Measurements from ENCODE around the gene ZBTB24.

Gene ZBTB24

GRCh38 chr6:109460161-109460829, 22.7 kb downstream of the ZBTB24 start:
- Histone ChIP-seq H3K27me3 (replicated peaks; ENCODE audit: control insufficient read depth, insufficient read depth, low read length, poor library complexity, severe bottlenecking) (no peaks in the 10 kb centered on the region), H3K27ac (ENCODE audit: insufficient read depth, low read length, poor library complexity, severe bottlenecking) (peak overlapping the region; percentile 22), H3K4me1 (ENCODE audit: control insufficient read depth, insufficient read depth, low read length, poor library complexity, severe bottlenecking) (peaks cover 17% of the 10 kb centered on the region), H3K4me3 (ENCODE audit: insufficient read depth, low read depth, low read length, poor library complexity, severe bottlenecking) (no peak overlapping the region), H3K36me3 (ENCODE audit: control insufficient read depth, insufficient read depth, low read length) (peaks cover 17% of the 10 kb centered on the region), H3K9me3 (ENCODE audit: control insufficient read depth, low read length) (no peaks in the 10 kb centered on the region)
- DNase-seq: no peak

GRCh38 chr6:109458774-109459531, 24.1 kb downstream of the ZBTB24 start:
- peaks cover 26% of the 10 kb centered on the region for H3K4me1 ChIP-seq (ENCODE audit: control insufficient read depth, insufficient read depth, low read length, poor library complexity, severe bottlenecking)

GRCh38 chr6:109457562-109457996, 25.4 kb downstream of the ZBTB24 start:
- Histone ChIP-seq H3K4me1 (ENCODE audit: control insufficient read depth, insufficient read depth, low read length, poor library complexity, severe bottlenecking) (peaks cover 30% of the 10 kb centered on the region), H3K9me3 (ENCODE audit: control insufficient read depth, low read length) (no peaks in the 10 kb centered on the region), H3K27ac (ENCODE audit: insufficient read depth, low read length, poor library complexity, severe bottlenecking) (peak overlapping the region; percentile 22), H3K27me3 (replicated peaks; ENCODE audit: control insufficient read depth, insufficient read depth, low read length, poor library complexity, severe bottlenecking) (no peaks in the 10 kb centered on the region), H3K4me3 (ENCODE audit: insufficient read depth, low read depth, low read length, poor library complexity, severe bottlenecking) (no peak overlapping the region), H3K36me3 (ENCODE audit: control insufficient read depth, insufficient read depth, low read length) (peaks cover 5% of the 10 kb centered on the region)
- DNase-seq: no peak

More at GRCh38 chr6:109458774-109459531, 24.1 kb downstream of the ZBTB24 start:
- peak in 2 of 3 donors; percentile 22 to 39 for DNase-seq
- Histone ChIP-seq H3K27me3 (replicated peaks; ENCODE audit: control insufficient read depth, insufficient read depth, low read length, poor library complexity, severe bottlenecking) (no peaks in the 10 kb centered on the region), H3K36me3 (ENCODE audit: control insufficient read depth, insufficient read depth, low read length) (peaks cover 6% of the 10 kb centered on the region), H3K9me3 (ENCODE audit: control insufficient read depth, low read length) (no peaks in the 10 kb centered on the region), H3K27ac (ENCODE audit: insufficient read depth, low read length, poor library complexity, severe bottlenecking) (peak overlapping the region; percentile 39), H3K4me3 (ENCODE audit: insufficient read depth, low read depth, low read length, poor library complexity, severe bottlenecking) (no peak overlapping the region)

GRCh38 chr6:109456710-109457561, 26.1 kb downstream of the ZBTB24 start:
- H3K4me1 ChIP-seq (ENCODE audit: control insufficient read depth, insufficient read depth, low read length, poor library complexity, severe bottlenecking): peaks cover 30% of the 10 kb centered on the region
- no peaks in the 10 kb centered on the region for H3K9me3 ChIP-seq (ENCODE audit: control insufficient read depth, low read length)
- H3K4me3 ChIP-seq (ENCODE audit: insufficient read depth, low read depth, low read length, poor library complexity, severe bottlenecking): no peak overlapping the region
- DNase-seq: no peak
- peaks cover 9% of the 10 kb centered on the region for H3K36me3 ChIP-seq (ENCODE audit: control insufficient read depth, insufficient read depth, low read length)
- H3K27me3 ChIP-seq (replicated peaks; ENCODE audit: control insufficient read depth, insufficient read depth, low read length, poor library complexity, severe bottlenecking): no peaks in the 10 kb centered on the region
- H3K27ac ChIP-seq (ENCODE audit: insufficient read depth, low read length, poor library complexity, severe bottlenecking): no peak overlapping the region

DNA sequence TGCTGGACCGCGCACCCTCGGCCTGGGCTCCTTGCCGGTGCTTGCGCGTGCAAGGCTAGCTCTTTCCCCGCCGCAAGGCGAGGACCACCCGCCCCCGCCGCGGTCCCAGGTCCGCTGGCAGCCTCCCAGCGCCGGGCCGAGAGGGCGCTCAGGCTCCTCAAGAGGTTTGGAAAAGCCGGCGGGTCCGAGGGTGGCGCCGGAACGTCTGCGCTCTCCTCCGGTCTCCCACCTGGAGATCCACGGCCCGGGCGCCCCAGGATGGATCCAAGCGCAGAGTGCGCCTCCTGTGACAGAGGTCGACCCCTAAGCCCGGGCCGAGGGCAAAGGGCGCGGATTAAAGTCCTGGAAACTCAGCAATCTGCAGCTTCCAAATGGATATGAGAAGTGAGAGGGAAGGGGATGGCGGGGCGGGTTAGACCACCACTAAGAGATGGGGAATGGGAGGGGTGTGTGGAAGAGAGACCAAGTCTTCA, 26.9 kb downstream of the ZBTB24 start:
- DNase-seq: no peak
- no peaks in the 10 kb centered on the region for H3K27me3 ChIP-seq (replicated peaks; ENCODE audit: control insufficient read depth, insufficient read depth, low read length, poor library complexity, severe bottlenecking)
- no peaks in the 10 kb centered on the region for H3K9me3 ChIP-seq (ENCODE audit: control insufficient read depth, low read length)
- peak overlapping the region; percentile 97 for H3K27ac ChIP-seq (ENCODE audit: insufficient read depth, low read length, poor library complexity, severe bottlenecking)
- peaks cover 13% of the 10 kb centered on the region for H3K36me3 ChIP-seq (ENCODE audit: control insufficient read depth, insufficient read depth, low read length)
- peaks cover 30% of the 10 kb centered on the region for H3K4me1 ChIP-seq (ENCODE audit: control insufficient read depth, insufficient read depth, low read length, poor library complexity, severe bottlenecking)
- H3K4me3 ChIP-seq (ENCODE audit: insufficient read depth, low read depth, low read length, poor library complexity, severe bottlenecking): peak overlapping the region; percentile 84

GRCh38 chr6:109455437-109456110, 27.4 kb downstream of the ZBTB24 start, which contains the start of gene MICAL1:
MICAL1 (minus strand) TSS chr6:109455772; CDS start chr6:109454196, 1,576 bp downstream.
- H3K27ac ChIP-seq (ENCODE audit: insufficient read depth, low read length, poor library complexity, severe bottlenecking): peak within 1 kb of the TSS; percentile 97
- no peaks in the 10 kb centered on the region for H3K9me3 ChIP-seq (ENCODE audit: control insufficient read depth, low read length)
- H3K4me1 ChIP-seq (ENCODE audit: control insufficient read depth, insufficient read depth, low read length, poor library complexity, severe bottlenecking): peaks cover 30% of the 10 kb centered on the region
- H3K4me3 ChIP-seq (ENCODE audit: insufficient read depth, low read depth, low read length, poor library complexity, severe bottlenecking): peak within 1 kb of the TSS; percentile 84
- no peaks in the 10 kb centered on the region for H3K27me3 ChIP-seq (replicated peaks; ENCODE audit: control insufficient read depth, insufficient read depth, low read length, poor library complexity, severe bottlenecking)
- H3K36me3 ChIP-seq (ENCODE audit: control insufficient read depth, insufficient read depth, low read length): peaks cover 13% of the 10 kb centered on the region
- peak; percentile 74 to 79 (median 78) for DNase-seq

- H3K4me1 ChIP-seq (ENCODE audit: control insufficient read depth, insufficient read depth, low read length, poor library complexity, severe bottlenecking): peaks cover 38% of the 10 kb centered on the region
- H3K27me3 ChIP-seq (replicated peaks; ENCODE audit: control insufficient read depth, insufficient read depth, low read length, poor library complexity, severe bottlenecking): no peaks in the 10 kb centered on the region
- peaks cover 13% of the 10 kb centered on the region for H3K36me3 ChIP-seq (ENCODE audit: control insufficient read depth, insufficient read depth, low read length)
- no peaks in the 10 kb centered on the region for H3K9me3 ChIP-seq (ENCODE audit: control insufficient read depth, low read length)
- DNase-seq: peak; percentile 60 to 79 (median 72)
- peak overlapping the region; percentile 97 for H3K27ac ChIP-seq (ENCODE audit: insufficient read depth, low read length, poor library complexity, severe bottlenecking)
- H3K4me3 ChIP-seq (ENCODE audit: insufficient read depth, low read depth, low read length, poor library complexity, severe bottlenecking): peak overlapping the region; percentile 84
Observed at GRCh38 chr6:109454496-109455436, 28.3 kb downstream of the ZBTB24 start.

DNA sequence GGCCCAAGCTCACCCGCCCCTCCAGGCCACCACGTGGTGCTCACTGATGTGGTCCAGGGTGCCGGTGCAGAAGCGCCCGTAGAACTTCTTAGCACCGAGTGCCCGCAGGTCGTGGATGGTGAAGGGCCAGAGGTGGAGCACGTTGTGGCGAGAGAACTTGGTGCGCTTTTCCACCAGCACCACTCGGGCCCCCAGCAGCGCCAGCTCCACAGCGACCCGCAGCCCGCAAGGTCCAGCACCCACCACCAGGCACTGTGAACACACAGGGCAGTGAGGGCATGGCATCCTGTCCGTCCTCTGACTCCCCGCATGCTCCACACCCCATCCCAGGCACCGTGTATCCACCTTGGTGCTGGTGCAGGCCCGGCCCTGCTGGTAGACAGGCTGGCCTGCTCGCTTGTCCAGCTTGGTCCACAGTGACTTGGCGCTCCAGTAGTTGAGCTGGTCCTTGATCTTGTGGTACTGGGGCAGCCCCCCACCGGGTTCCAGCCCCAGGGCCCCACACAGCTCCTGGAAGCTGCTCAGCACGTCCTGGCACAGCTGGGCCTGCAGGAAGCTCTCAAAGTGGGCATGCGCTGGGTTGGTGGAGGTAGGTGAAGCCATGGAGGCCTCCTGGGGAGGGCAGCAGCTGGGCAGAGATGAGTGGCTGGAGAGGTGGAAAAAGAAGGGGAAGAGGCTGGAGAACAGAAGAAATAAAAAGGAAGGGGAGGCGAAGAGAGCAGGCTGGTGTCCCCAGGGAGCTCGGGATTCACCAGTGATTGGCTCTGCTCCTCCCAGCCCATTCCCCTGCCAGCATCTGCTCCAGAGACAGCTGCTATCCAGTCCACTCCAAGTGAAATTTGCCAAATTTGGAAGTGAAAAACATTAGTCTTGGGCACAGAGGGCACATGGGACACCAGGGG, 29.2 kb downstream of the ZBTB24 start:
- DNase-seq: no peak
- peak overlapping the region; percentile 97 for H3K27ac ChIP-seq (ENCODE audit: insufficient read depth, low read length, poor library complexity, severe bottlenecking)
- H3K27me3 ChIP-seq (replicated peaks; ENCODE audit: control insufficient read depth, insufficient read depth, low read length, poor library complexity, severe bottlenecking): no peaks in the 10 kb centered on the region
- no peaks in the 10 kb centered on the region for H3K9me3 ChIP-seq (ENCODE audit: control insufficient read depth, low read length)
- peak overlapping the region; percentile 84 for H3K4me3 ChIP-seq (ENCODE audit: insufficient read depth, low read depth, low read length, poor library complexity, severe bottlenecking)
- peaks cover 13% of the 10 kb centered on the region for H3K36me3 ChIP-seq (ENCODE audit: control insufficient read depth, insufficient read depth, low read length)
- peaks cover 44% of the 10 kb centered on the region for H3K4me1 ChIP-seq (ENCODE audit: control insufficient read depth, insufficient read depth, low read length, poor library complexity, severe bottlenecking)

Data from effector memory CD4-positive, alpha-beta T cell (primary cell).